ENCODE results near the gene ZNF429. TPM values are rescaled to one million over a fixed set of nuclear protein-coding genes. Genes with fewer than 3 reads are reported as not detected.
"Not testable (repeated sequence)": the region's sequence is repeated elsewhere in the genome, so short reads cannot be mapped to it uniquely, and the experiment has no call there.

Gene ZNF429
- total RNA-seq, 1 experiment from 2014 or later = 1.1 TPM

GRCh38 chr19:21580101-21580500, 74.7 kb downstream of the ZNF429 start:
- no peaks in the 10 kb centered on the region for H3K9me3 ChIP-seq
- DNase-seq = no peak
- no peaks in the 10 kb centered on the region for H3K36me3 ChIP-seq
- H3K27me3 ChIP-seq = no peaks in the 10 kb centered on the region
- H3K4me3 ChIP-seq = no peak overlapping the region

DNA sequence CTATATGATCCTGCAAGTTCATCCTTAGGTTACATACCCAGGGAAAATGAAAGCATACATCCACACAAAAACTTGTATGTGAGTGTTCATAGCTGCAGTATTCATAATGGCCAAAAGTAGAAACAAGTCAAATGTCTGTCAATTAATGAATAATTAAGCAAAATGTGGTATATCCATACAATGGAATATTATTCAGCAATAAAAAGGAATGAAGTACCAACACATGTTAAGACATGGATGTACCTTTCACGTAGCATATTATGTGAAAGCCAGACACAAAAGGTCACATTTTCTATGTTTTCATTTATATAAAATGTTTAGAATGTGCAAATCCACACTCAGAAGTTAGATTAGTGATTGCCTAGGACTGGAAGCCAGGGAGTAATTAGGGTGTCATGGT, 75.4 kb downstream of the ZNF429 start:
- Histone ChIP-seq H3K4me3 (no peak overlapping the region), H3K27me3 (no peaks in the 10 kb centered on the region), H3K36me3 (no peaks in the 10 kb centered on the region), H3K9me3 (no peaks in the 10 kb centered on the region)
- no peak for DNase-seq

GRCh38 chr19:21581646-21582240, 76.3 kb downstream of the ZNF429 start:
- Histone ChIP-seq H3K27me3 (no peaks in the 10 kb centered on the region), H3K9me3 (no peaks in the 10 kb centered on the region)
- DNase-seq = no peak

DNA sequence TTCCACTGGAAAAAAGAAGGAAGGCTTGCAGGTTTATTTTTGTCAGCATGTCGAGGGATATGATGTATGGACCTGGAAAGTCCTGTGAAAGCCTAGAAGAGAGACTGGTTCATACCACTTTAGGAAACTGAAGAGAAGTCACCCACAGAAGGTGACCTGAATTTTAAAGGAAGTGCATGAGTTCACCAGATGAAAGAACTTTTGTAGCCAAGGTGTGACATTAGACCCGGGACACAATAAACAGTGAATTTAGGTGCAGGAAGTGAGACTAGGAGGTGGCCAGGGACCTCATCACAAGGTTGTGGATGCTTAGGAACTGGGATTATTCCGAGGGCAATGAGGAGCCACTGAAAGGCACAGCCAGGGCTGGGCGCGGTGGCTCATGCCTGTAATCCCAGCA, 79.1 kb downstream of the ZNF429 start:
- Histone ChIP-seq H3K27me3 (no peaks in the 10 kb centered on the region), H3K36me3 (no peaks in the 10 kb centered on the region), H3K9me3 (no peaks in the 10 kb centered on the region), H3K4me3 (no peak overlapping the region)
- no peak for DNase-seq

More at GRCh38 chr19:21581646-21582240, 76.3 kb downstream of the ZNF429 start:
- H3K36me3 ChIP-seq = no peaks in the 10 kb centered on the region
- no peak overlapping the region for H3K4me3 ChIP-seq

- DNase-seq = no peak
- Histone ChIP-seq H3K27me3 (no peaks in the 10 kb centered on the region), H3K36me3 (no peaks in the 10 kb centered on the region), H3K9me3 (no peaks in the 10 kb centered on the region), H3K4me3 (no peak overlapping the region)
These were observed 80.0 kb downstream of the ZNF429 start for GRCh38 chr19:21585281-21585890.

GRCh38 chr19:21586311-21587116, 81.1 kb downstream of the ZNF429 start:
- H3K9me3 ChIP-seq = no peaks in the 10 kb centered on the region
- no peak for DNase-seq
- no peaks in the 10 kb centered on the region for H3K27me3 ChIP-seq
- H3K36me3 ChIP-seq = no peaks in the 10 kb centered on the region
- no peak overlapping the region for H3K4me3 ChIP-seq

DNA sequence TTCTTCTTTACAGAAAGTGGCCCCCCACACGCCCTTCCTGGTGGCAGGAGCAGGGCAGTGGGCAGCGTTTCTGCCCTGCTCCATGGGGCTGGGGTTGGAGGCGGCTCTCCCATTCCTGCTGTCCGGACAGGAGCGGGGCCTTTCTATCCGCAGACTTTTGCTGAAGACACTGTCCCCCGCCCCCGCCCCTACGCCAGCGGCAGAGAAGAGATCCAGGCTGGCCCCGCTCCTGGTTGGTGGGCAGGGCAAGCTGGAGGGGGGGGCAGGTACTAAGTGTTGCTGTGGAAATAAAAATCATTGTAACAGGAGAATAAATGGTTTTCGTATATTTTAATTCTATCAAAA, 81.7 kb downstream of the ZNF429 start:
- Histone ChIP-seq H3K27me3 (no peaks in the 10 kb centered on the region), H3K9me3 (no peaks in the 10 kb centered on the region), H3K4me3 (no peak overlapping the region), H3K36me3 (no peaks in the 10 kb centered on the region)
- no peak for DNase-seq

DNA sequence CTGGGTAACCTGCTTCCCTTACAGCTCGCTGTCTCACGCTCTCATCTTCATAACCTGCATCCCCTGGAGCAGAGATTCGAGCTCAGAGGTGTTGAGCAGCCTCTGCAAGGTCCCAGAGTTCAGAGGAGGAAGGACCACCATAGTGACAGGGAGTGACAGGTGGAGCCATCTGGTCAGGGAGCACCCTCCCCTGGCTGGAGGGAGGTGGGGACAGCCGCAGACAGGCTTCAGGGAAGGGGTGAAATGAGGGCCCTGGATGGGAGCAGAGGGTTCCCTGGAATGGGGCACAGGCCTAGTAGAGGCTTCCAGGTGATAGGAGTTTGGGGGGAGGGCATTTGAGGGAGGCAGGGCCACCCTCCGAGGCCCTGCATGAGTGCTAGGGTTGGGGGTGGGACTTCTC, 82.1 kb downstream of the ZNF429 start:
- Histone ChIP-seq H3K4me3 (no peak overlapping the region), H3K27me3 (no peaks in the 10 kb centered on the region), H3K36me3 (no peaks in the 10 kb centered on the region), H3K9me3 (no peaks in the 10 kb centered on the region)
- no peak for DNase-seq

- Histone ChIP-seq H3K4me3 (no peak overlapping the region), H3K9me3 (no peaks in the 10 kb centered on the region), H3K36me3 (no peaks in the 10 kb centered on the region), H3K27me3 (no peaks in the 10 kb centered on the region)
- DNase-seq = no peak
These were observed 82.7 kb downstream of the ZNF429 start for GRCh38 chr19:21588065-21588601.

DNA sequence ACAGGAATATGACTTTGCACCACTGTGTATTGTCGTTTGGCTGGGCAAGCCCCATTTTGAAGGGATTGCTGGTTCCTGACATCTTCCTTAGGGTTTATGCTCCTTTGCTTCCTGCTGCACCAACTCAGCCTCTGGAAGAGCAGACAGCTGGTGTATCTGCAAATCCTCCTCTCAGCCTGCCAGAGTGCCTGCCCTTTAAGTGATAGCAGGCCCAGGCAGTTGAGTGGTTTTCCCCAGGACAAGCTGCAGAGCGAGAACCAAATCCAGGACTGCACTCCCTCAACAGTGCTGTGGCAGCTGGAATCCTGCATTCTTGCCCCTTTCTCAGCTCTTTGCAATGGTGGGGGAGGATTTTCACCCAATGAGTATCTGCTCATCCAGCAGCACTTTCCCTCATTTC, 85.5 kb downstream of the ZNF429 start:
- Histone ChIP-seq H3K36me3 (no peaks in the 10 kb centered on the region), H3K4me3 (no peak overlapping the region), H3K9me3 (no peaks in the 10 kb centered on the region), H3K27me3 (no peaks in the 10 kb centered on the region)
- DNase-seq = no peak

DNA sequence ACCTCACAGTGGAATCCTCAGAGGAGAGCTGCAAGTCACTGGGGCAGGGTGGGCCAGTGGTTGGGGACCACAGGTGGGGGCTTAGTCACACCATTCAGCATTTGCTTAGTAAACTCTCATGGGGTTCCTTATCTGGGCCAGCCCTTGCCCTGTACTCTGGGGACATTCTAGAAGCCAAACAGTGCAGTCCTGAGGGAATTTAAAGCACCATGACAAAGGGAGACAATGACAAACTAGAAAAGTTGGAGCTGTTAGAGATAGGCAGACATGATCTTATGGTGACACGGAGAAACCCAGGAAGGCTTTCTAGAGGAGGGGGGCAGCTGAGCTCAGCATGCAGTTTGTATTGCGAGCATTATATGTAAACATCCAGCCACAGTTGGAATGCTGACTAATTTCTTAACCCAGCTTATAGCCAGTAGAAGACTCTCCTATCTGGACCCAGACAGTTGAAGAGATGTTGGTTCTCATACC, 87.6 kb downstream of the ZNF429 start:
- Histone ChIP-seq H3K9me3 (no peaks in the 10 kb centered on the region), H3K36me3 (no peaks in the 10 kb centered on the region), H3K4me3 (no peak overlapping the region), H3K27me3 (no peaks in the 10 kb centered on the region)
- no peak for DNase-seq

GRCh38 chr19:21593502-21593901, 88.1 kb downstream of the ZNF429 start:
- no peaks in the 10 kb centered on the region for H3K36me3 ChIP-seq
- no peaks in the 10 kb centered on the region for H3K9me3 ChIP-seq
- H3K4me3 ChIP-seq = no peak overlapping the region
- no peaks in the 10 kb centered on the region for H3K27me3 ChIP-seq
- DNase-seq = no peak

DNA sequence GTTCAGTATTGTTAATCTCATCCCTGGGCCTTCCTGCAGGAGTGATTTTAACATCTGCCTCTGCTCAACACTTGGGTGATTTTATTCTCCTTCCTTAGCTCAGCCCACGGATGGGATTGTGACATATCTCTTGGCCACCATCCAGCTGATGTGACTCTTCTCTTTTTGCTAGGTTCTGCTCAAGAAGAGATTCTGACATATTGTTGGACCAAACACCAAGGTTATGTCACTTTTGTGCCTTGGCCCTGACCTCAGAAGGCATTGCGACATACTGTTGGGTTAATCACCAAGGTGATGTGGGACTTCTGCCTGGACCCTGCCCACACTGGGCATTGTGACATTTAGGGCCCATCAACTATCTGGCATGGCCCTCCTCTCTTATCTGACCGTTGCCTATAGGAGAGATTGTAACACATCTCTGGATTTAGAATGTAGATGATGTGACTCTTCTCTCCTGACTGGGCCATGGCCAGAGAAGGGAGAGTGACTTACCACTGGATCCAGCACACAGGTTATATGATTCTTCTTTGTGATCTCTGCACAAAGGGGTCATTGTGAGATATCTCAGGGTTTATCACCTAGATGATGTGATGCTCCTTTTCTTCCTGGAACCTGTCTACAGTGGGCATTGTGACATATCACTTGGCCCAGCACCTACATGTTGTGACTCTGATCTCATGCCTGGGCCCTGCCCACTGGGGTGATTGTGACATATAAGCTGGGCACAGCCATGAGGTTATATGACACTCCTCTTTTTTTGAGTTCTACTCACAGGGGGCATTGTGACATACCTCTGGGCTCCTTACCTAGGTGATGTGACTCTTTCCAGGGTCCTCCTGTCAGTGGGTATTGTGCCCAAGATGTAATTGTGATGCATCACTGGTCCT, 88.8 kb downstream of the ZNF429 start:
- Histone ChIP-seq H3K4me3 (no peak overlapping the region), H3K9me3 (no peaks in the 10 kb centered on the region), H3K27me3 (no peaks in the 10 kb centered on the region), H3K36me3 (no peaks in the 10 kb centered on the region)
- DNase-seq = no peak

GRCh38 chr19:21595185-21595584, 89.8 kb downstream of the ZNF429 start:
- Histone ChIP-seq H3K9me3 (no peaks in the 10 kb centered on the region), H3K4me3 (no peak overlapping the region), H3K27me3 (no peaks in the 10 kb centered on the region), H3K36me3 (no peaks in the 10 kb centered on the region)
- no peak for DNase-seq

GRCh38 chr19:21602082-21602658, 96.8 kb downstream of the ZNF429 start:
- no peaks in the 10 kb centered on the region for H3K36me3 ChIP-seq
- no peak overlapping the region for H3K4me3 ChIP-seq
- no peaks in the 10 kb centered on the region for H3K27me3 ChIP-seq
- H3K9me3 ChIP-seq = no peaks in the 10 kb centered on the region
- DNase-seq = no peak

DNA sequence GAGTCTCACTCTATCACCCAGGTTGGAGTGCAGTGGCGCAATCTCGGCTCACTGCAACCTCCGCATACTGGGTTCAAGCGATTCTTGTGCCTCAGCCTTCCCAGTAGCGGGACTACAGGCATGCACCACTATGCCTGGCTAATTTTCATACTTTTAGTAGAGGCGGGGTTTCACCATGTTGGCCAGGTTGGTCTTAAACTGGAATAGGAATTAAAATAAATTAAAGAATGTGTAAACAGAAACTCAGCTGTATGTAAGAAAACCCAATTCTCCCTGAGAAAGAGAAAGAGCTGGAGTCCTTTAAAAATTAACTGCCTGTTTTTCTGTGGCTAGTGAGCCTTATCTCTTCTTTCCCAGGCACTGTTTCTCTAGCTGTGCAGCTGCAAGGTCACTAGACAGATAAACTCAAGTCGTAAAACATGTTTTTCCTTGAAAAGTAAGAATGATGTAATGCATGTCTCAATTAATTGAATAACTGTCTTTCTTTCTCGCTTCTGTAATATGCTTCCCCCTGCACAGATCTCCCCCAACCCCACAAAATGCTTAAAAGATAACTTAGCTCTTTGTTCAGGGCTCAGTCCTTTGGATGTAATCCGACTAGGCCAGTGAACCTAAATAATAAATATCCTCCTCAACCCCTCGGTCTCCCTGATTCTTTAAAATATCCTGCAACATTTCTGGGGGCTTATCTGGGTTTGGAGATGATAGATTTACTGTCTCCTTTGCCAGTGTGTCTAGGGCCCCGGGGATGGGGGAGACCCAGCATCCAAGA, 97.4 kb downstream of the ZNF429 start:
- not testable (repeated sequence) for H3K9me3 ChIP-seq, H3K36me3 ChIP-seq, H3K27me3 ChIP-seq, H3K4me3 ChIP-seq, DNase-seq

Measured in MG63 (cell line).